ENCODE data around the gene STK10.

DNA sequence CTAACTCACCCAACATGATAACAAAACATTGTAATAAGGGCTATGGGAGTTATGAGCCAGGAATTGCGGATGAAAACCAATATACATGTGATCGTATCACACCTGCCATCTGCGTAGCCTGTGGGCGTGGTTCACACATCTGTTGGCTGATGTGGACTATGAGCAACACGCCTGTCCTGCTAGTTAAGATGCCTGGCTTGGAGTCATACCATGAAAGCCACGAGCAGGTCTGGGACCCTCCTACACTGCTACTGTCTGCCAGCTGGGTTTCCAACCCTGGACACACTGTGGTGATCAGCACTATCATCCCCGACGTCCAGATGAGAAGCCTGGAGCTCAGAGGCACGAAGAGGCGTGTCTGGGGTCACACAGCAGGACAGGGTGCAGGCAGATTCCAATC is 40.2 kb downstream of the STK10 start:
- TF ChIP-seq CTCF (optimal IDR thresholded peaks at IDR 0.05 in 1 of 3, IDR thresholded peaks at IDR 0.05 in 1 of 3, conservative IDR thresholded peaks at IDR 0.05 in 1 of 3; ENCODE audit: extremely low read depth in 1 of 3, insufficient read depth in 2 of 3, low read length in 3 of 3) (no peak), EZH2 (IDR thresholded peaks at IDR 0.05; ENCODE audit: low read length) (no peak)
